ENCODE results near the gene CAPZB.

CAPZB gene

DNA sequence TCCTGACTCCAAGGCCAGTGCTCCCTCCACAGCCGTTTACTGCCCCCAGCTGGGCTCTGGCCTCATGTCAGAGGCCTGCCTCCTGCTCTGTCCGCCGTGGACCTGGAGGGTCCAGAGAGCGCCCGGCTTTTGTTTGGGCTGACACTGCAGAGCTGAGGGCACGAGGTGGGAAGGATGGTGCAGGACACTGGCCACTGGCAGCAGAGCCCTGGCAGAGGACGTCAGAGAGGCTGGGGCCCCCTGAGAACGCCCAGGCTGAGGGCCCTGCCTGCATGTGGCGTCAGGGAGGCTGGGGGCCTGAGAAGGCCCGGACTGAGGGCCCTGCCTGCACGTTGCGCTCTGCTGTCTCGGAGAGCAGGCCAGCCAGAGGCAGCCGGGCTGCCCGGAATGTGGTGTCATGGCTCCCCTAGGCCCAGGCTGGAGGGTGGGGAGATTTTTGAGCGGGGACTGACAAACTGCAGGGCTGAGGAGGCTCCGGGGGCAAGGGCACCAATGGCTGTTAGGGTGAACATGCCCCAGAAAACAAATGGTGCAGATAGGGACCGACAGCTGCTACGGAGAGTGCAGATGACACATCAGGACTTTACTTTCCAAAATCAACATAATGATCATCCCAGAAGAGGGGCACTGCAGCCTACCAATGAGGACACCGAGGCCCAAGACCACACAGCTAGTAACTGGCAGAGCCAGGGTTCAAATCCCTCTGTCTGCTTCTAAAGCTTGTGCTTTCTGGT, 141.6 kb downstream of the CAPZB start:
- DNase-seq = no peak

DNA sequence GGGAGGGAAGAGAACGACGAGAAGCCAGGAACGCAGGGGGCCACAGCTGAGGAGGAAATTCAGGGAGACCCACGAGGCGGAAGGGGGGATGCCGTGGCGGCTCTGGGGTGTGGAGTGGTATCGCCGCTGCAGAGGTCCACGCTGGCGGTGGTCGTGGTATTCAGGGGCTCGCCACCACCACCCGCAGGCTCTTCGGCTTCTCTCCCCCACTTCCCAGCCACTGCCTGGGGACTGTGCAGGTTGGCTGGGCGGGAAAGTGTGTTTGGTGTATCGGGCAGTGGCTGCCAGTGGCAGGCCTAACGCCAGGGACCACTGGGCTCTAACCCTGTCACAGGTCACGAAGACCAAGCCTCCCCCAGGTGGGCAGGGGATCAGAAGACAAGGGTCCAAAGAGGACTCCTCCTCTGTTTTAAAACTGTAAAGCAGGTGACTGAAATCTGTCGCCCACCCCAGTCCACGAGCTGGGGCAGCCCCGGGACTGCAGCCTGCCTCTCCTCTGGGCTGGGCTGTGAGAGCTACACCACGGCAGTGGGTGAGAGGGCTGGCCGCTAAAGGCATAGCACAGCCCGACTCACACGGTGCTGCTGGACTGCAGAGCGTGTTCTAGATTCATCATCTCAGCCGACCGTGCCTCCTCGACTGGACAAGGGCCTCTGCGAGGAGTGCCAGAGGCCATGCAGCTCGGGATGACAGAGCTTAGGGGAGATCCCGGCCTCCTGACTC, 142.3 kb downstream of the CAPZB start:
- DNase-seq = no peak

DNA sequence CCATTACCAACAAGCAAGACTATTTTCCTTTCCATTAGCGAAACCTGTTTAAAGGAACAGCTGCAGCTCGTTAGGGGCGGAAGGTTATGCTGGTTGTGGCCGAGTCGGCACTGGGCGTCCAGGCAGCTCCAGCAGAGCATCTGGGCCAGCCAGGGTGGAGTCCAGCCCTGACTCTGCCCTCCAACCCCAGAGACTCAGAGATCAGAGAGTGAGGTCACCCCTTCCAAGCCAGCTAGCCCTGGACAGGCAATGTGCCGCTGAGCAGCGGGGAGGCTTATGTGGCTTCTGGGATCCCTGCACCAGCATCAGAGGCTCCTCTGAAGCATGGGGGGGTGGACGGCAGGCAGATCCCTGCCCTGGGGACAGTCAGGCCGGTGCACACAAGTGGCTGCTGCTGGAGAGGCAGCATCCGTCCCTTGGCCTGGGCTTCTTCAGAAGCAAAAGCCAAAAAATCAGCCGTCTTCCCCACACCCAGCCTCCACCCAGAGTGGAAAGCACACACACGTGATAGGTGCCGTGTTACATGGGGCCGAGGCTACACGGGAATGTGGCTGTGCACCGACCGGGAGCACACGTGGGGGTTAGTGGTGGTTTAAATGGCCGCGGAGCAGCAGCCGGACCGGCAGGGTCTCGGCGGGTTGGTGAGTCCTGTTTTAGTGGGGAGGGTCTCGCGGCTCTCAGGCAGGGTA, 143.1 kb downstream of the CAPZB start:
- no peak for DNase-seq

DNA sequence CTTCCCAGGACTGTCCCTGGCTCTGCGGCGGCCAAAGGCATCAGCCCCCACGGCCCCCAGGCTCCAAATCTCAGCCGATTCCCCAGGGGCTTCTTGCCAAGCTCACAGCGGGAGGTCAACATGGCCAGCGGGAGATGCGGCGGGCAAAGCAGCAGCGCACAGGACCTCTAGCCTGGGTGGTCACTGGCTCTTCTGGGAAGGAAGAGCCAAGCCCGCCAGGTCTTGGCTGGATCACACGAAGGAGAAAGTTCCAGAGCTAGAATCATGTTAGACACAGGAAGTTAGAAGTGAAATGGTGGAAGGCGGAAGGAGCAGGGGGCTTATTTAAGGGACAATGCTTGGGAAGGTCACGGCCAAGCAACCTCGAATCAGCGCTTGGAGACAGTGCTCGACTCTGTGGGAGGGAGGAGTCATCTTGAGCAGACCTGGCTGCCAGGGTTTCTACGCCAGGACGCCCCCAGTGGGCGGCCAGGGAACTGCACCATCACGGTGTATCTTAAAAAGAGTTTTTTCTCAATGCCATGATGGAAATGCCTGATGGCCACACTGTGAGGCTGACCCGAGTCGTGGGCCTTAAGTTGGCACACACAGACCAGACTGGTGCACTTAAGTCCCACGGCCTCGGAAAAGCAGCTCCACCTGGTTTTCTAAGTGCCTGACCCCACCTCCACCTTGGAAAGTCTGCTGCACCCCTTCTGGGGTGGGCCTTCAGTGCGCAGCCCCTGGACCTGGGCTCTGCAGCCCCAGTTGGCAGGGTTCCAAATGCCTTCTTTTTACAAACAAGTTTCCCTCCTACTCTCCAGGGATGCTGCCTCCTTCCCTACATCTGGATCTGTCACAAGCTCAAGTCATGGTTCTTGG, 143.9 kb downstream of the CAPZB start:
- DNase-seq = peak in 1 of 2 experiments; percentile 45

DNA sequence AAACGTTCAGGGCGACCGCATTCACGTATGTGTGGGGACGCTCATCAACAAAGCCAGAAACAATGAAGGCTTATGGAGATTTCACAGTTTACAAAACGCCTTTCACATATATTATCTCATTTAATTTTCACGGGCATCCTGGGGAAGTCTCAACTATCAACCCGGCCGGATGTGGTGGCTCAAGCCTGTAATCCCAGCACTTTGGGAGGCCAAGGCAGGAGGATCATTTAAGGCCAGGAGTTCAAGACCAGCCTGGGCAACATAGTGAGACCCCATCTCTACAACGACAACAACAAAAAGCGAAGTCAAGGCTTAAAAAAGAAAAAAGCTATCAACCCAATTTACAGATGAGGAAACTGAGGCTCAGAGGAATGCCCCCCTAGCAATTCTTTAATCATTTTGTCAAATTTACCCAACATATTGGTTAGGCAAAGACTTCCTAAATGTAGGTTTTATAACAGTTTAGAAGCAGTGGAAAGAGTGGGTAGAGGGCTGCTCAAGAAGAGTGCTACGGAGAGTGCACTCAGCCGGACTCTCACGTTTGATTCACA, 144.9 kb downstream of the CAPZB start:
- DNase-seq = no peak

DNA sequence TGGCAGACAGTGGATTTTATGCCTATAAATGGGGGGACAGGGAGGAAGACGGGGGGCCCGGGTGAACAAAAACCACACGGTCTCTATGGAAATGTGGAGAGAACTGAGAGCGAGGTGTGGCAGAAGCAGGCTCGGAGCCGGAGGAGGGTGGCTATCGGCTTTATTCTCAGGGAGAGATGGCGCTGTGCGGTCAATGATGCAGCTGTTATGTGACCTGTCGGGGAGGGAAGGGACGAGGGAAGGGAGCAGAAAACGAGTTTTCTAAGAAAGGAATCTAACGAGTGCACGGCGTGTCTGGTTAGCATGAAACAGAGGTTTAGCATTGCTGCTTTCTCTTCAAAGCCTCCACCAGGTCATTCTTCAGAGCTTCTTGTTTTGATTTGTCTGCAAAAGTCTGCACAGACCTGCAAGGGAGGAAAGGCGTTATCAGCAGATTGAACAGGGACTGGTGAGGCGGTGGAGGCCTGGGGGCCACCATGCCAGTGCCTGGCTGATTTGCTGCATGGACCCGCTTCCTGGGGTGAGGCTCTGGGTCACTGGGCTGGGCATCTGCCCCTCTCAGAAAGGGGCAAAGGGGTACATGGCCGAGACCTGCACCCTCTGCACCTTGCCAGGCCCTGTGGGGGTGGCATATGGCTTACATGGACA, 146.0 kb downstream of the CAPZB start:
- DNase-seq = no peak

DNA sequence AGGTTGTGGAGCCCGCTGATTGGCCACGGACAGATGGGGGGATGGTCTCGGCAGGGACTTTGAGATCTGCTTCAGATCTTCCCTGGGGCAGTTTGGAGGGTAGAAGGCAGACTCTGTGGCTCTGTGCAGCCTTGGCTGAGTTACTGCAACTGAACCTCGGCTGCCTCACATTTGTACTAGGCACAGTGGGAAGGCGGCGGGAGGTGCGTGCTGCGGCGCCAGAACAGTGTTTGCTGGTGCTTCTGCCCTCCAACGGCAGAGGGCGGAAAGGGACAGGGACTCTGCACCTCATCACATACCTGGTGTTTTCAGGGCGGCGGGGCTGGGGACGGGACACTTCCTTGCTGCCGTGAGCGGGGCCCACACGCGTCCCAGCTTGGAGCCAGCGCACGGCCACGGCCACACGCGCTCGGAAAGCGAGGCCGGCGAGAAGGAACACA, 147.0 kb downstream of the CAPZB start:
- no peak for DNase-seq

DNA sequence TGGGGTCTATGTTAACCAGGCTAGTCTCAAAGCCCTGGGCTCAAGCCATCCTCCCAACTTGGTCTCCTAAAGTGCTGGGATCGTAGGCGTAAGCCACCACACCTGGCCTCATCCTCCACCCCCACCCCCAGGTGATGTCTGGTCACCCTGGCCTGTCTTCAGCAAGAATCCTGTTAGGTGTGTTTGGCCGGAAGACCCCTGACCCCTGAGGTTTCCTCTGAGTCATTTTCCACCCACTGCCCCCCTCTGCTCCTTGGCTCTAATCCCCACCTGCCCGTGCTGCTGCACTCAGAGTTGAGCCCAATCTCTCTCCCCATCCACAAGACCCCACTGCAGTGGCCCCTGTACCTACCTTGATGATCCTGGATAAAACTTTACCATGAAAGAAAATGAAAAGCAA, 148.1 kb downstream of the CAPZB start:
- no peak for DNase-seq

DNA sequence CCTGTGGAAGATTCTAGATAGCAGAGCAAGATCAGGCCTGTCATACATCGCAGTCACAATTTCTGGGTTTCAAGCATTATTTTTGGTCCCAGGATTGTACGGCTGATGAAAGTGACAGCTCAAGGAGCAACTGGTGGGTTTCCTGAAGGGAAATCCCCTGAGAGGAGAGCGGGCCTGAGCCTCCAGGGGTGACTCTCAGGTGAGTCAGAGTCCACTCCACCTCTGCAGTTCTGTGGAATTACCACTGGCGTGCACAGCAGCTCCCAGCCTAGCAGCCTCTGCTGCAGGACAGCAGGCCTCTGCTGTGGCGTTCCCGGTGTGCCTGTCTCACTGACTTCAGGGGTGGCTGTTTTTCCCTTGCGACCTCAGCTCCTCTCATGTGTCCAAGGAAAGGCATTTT, 148.8 kb downstream of the CAPZB start:
- no peak for DNase-seq

DNA sequence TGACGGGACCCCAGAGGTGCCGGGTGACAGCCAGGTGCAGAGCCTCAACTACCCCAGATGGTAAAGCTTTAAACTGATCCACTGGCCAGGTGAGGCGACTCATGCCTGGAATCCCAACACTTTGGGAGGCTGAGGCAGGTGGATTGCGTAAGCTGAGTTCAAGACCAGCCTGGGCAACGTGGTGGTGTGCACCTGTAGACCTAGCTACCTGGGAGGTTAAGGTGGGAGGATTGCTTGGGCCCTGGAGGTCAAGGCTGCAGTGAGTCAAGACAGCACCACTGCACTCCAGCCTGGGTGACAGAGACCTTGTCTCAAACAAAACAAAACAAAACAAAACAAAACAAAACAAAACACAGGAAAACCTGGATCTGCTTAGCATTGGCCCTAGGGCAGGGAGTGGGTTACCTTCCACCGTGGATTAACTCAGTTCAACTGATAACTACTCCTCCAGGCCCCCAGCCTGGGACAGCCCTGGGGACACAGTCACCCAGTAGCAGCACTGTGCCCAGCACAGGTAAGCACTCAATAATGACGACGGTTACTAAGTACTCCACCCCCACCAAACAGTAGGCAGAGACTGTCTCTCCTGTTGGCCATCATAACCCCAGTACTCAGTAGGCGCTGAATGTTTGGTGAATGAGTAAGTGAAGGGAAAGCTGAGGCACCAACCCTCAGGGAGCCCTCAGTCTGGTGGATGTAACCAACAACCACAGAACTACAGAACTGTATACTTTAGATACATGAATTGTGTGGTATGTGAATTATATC, 151.6 kb downstream of the CAPZB start:
- DNase-seq = no peak

DNA sequence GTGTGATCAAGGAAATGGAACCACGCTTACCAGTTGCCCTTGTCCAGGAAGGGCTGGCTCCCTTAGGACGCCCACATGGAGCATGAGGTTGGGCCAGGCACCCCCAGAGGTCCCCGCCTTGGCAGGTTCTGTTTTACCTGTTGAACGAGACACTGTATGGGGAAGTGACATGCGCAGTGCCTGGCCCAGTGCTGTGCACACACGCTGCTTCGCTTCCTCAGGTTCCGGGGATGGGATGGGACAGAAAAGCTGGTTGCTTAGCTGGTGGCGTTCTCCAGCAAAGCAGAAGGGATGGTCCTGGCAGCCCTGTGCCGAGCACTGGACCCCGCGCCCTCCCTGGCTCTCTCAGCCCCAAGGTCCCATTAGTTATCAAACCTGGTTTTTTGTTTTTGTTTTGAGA, 152.5 kb downstream of the CAPZB start:
- no peak for DNase-seq

DNA sequence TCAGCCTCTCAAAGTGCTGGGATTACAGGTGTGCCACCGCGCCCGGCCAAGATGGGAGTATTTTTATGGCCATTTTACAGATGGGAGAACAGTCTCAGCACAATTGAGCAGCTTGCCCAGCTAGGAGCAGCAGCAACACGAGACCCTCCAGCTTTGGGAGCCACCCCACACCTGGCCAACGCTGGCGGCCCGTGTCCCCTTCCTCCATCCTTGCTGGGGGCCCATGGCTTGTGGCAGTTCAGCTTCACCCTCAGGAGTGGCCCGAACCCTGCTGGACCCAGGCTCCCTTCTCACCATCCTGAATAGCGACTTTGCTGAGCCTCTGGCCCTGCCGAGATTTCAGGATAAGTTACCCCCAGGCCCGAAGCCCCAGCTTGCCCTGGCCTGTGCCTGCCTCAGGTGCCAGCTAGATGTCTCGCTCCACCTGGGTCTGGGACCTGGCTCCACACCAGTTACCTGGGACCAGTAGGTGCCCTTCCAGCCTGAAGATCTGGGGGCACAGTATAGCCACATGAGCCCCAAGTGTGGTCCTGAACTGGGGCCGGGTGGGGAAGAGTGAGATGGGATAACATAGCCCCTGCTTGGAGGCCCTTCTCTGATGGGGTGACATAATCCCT, 154.0 kb downstream of the CAPZB start:
- no peak for DNase-seq

DNA sequence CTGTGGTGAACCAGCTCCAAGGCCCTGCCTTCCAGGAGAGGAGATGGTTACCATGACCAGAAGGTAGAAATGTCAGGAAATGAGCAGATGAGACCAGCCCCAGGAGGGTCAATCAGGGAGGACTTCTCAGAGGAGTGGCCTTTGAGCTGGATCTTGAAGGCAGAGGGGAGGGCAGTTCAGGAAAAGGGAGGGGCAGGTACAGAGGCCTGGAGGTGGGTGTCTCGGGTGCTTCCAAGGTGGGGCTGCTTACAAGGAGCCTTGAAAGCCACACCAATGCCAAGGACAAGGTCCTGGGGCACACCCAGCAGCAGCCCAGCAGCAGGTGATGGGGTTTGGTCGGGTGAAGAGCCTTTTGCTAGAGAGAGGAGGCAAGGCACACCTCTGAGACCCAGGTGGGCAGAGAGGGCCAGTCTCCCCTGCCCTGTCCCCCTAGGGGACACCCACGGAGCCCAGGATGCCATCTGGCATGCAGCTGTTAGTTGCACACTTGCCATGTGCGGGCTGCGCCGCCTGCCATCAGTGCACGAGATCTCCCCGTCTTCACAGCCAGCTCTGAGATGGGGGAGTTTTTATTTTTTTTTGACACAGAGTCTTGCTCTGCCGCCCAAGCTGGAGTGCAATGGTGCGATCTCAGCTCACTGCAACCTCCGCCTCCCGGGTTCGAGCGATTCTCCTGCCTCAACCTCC, 154.7 kb downstream of the CAPZB start:
- DNase-seq = no peak

DNA sequence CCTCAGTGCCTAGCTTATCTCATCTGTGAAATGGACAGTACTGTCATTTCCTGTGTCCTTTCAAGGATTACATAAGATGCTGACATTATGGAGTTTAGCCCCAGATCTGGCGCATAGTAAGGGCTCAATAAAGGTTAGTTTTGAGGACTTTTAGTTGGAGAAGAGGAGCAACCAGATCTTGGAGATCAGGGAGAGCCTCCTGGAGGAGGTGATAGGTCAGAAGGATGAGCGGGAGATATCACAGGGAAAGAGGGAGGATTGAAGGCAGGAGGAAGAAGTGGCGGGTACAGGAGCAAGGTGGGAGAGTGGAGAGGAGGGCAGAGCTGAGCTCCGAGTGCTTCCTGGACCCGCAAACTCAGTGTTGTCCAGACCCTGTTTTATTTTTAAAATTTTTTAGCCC, 155.7 kb downstream of the CAPZB start:
- DNase-seq = no peak

DNA sequence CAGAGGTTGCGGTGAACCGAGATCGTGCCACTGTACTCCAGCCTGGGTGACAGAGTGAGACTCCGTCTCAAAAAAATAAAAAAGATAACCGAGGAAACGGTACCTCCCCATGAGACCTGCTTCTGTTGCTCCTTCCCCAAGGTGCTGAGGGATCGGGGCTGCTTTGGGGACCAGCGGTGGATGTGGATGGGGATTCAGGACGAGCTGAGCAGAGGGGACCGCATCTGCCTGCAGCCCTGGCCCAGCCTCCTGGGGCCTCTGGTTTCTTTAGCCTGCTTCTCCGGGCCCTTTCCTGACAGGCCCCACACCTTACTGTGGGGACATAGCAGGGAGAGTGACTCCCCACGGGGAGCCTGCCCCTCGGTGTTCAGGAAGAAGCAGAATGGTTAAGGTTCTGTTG, 156.2 kb downstream of the CAPZB start:
- DNase-seq = no peak

DNA sequence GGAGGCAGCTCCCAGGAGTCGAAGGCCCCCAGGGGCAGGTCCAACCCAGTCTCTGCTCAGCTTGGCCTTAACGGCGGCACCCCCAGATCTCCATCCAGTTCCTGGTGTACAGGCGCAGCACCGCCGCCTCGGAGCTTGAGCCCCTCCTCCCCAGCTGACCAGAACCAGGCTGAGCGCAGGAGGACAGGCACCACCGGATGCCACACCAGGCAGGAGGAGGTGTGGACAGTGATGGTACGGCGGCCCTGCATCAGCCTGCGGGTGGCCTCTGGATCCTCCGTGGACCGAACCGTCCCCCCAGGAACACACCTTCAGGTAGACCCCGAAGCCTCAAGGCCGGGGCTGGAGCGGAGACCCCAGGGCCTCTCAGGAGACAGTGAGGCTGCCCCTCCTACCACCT, 156.9 kb downstream of the CAPZB start:
- DNase-seq = no peak

DNA sequence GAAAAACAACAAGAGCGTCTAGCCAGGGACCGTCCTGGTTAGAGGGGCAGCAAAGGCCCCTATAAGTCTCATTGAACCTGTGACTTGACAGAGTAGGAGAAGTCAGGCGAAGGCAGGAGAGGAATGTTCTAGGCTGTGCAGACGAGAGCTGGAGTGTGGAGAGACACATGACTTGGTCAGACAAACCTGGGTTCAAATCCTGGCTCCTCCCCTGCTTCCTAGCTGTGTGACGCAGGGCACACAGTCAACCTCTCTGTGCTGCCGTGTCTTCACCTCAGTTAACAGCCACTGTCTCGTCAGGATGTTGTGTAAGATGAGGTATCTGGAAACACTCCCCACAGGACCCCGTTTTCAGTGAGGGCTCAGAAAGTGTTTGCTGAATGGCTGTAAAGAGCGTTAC, 157.6 kb downstream of the CAPZB start:
- DNase-seq = no peak

DNA sequence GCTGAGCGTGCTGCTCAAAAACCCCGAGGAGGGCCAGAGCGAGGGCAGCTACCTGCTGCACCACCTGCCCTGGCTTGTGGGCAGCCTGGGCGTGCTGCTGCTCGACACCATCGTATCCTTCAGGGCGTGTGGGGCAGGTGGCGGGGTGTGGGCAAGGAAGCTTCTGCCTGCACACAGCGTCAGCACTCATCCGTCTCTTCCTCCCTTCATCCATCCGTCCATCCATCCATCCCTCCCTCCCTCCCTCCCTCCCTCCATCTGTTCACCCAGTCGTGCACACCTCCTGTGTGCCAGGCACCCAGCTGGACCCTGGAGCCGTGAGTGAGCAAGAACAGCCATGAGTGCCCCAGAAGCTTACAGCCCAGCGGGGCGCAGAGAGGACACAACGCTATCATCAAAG, 158.0 kb downstream of the CAPZB start:
- no peak for DNase-seq

DNA sequence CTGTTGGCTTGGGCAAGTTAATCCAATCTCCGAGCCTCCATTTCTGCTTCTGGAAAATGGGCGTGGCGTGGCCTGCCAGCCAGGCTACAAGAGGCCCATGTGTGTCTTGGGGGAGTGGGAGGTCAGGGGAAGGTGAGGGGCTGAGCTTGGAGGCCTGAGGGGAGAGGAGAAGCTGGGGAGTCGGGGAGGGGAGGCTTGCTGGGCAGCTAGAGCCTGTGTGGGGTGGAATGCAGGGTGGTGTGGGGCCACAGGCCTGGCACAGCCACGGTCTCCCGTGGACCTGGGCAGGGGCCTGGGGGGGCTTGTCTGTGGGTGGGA, 158.6 kb downstream of the CAPZB start:
- no peak for DNase-seq

DNA sequence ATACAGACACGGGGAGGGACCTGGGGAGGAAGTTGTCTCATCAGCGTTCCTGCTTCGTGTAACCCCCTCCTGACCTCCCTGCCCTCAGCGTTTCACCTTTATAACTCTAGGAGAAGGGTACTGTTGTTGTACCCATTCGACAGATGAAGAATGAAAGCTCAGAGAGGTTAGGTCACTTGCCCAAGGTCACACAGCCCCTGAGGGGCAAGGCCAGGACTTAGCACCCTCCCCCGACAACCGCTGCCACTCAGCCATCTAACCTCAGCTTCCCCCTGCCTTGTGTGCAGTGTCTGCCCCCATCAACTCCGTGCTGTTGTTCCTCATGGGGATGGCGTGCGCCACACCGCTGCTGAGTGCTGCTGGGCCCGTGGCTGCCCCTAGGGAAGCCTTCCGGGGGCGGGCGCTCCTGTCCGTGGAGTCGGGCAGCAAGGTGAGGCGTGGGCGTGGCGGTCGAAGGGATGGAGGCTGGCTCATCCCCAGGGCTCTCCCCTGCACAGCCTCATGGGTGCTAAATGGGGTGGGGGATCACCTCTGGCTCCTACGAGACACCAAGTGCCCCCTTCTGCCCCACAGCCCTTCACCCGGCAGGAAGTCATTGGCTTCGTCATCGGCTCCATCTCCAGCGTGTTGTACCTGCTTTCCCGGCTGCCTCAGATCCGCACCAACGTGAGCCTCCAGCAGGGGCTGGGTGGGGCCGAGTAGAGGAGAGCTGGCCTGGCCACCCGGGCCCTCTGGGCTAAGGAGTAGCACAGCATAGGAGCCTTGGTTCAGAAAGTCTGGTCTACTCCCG, 159.2 kb downstream of the CAPZB start:
- DNase-seq = no peak

Measured in NCI-H1930 (cell line).